ENCODE results near the gene HMGN1.

GRCh38 chr21:39374046-39374445 lies 25.2 kb upstream of the HMGN1 start:
- TF ChIP-seq CTCF (IDR thresholded peaks at IDR 0.05) (no peak), POLR2A (IDR thresholded peaks at IDR 0.05) (no peak)
